ENCODE data around the gene PEX11A. TPM values are rescaled to one million over a fixed set of nuclear protein-coding genes. Genes with fewer than 3 reads are reported as not detected.
A peak's percentile ranks its signal among the peaks of the same experiment; 100 is the strongest.
"Not testable (repeated sequence)": the region's sequence is repeated elsewhere in the genome, so short reads cannot be mapped to it uniquely, and the experiment has no call there.

PEX11A gene, protein sequence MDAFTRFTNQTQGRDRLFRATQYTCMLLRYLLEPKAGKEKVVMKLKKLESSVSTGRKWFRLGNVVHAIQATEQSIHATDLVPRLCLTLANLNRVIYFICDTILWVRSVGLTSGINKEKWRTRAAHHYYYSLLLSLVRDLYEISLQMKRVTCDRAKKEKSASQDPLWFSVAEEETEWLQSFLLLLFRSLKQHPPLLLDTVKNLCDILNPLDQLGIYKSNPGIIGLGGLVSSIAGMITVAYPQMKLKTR
- 5.8 and 8.8 TPM in 2 replicates for total RNA-seq (2014; rRNA removed; shearing (Covaris generic))

DNA sequence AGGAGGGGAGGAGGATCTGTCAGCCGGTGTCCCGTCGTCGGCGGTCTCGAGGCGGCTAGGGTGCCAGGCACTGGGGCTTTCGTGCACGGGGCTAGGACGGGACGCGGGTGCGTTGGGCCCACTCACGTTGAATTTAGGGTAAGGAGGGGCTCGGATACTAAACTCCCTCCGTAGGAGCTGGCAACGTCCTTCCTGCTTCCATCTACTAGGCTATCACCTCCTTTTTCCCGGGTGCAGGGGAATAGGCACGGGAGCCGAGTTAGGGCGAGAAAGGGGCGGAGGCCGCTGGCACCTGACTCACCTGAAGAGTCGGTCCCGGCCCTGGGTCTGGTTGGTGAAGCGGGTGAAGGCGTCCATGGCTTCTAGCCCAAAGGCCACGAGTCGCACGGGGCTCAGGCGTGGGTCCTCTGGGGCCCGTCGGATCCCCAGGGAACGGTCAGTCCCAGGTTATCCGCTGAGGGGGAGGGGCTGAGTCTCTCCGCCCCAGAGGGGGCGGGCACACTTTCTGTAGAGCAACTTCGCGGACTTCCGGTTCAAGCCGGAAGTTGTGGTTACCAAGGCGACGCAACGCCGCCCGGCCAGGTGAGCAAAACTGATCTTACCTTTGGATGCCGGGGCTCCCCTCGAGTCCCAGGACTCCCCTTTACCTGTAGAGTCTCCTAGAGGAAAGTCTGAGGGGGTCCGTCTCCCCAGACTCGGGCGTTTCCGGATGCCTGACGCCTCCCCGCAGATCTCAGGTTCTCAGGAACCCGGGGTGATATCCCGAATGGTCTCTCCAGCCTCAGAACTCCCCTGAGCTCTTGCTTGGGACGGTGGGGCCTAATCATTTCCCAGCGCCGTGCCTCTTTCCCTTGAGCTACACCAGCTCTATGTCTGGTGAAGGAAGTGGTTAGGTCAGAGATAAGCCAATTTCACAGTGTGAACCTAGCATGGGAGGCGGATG, at the start of gene PEX11A, which contains the start of gene WDR93:
Gene PEX11A, minus strand, starts transcription at position 479 of the 943 bp plus-strand sequence. Its CDS starts 122 bp downstream, at position 357.
Gene WDR93, plus strand, starts transcription at position 536 of the 943 bp plus-strand sequence. CDS start 10,936 bp downstream, outside the sequence.
- peak; percentile 97 for DNase-seq (ENCODE audit: low spot score)

DNA sequence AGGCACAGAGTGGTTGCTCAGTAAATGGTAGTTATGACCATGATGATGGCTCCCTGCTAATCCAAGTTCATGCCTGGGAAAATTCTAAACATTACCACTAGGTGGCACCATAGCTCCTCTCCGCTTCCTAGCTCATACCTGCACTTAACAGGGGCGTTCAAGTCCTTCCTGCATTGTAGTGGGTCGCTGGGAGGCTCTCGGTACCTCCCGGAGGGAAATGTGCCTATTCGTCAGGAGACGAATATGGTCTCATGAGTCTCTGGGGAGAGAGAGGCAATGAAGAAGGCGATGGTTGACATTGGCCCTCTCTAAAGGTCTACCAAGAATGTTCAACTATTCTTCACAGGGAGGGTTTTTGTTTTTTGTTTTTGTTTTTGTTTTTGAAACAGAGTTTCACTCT, 49.6 kb upstream of the PEX11A start:
- DNase-seq (ENCODE audit: low spot score) = peak; percentile 93

DNA sequence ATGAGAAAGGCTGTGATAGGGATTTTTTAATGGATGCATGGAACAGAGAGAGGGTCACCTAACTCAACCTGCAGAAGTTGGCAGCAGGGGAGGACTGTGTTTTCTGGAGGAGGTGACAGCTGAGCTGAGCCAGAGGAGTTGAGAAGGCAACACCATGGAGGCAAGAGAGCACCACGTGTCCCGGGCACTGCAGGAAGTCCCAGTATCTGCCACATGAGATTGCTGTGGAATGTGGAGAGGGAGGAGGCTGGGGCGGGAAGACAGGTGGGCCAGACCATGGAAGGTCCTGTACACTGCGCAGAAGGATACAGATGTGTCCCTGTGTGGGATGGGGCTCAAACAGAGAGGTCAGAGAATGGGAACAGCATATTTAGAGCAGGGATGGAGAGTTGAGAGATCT, 45.2 kb upstream of the PEX11A start:
- no peak for DNase-seq (ENCODE audit: low spot score)

DNA sequence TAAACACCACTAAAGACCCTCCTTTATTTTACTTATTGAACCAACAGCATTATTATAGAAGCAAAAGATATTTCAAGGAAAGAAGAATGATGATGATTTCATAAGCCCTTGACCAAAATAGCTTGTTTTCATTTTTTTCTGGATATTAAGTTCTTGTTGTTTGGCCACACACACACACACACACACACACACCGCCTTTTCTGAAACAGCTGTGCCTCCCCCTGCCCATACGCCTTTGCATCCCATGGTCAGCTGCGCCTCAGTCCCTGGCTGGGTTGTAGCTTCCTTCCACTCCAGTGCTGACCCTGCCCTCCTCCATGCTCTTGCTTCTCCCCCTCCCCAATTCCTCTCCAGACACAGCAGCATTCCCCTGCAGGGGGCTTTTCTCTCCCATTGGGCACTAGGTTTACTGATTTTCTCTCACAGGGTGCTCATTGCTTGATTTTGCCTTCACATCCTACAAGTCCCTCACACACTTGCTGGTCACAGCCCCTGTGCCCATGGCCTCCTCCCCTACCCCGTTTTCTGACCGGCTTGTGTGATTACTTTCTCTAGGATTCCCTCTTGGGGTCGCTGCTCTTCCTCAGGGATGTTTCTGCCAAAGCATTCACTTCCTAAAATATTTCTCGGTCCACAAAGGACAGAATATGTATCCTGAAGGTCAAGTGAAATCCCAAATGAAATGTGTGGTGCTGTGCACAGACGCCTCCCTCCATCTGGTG, 42.1 kb upstream of the PEX11A start:
- DNase-seq (ENCODE audit: low spot score) = no peak

DNA sequence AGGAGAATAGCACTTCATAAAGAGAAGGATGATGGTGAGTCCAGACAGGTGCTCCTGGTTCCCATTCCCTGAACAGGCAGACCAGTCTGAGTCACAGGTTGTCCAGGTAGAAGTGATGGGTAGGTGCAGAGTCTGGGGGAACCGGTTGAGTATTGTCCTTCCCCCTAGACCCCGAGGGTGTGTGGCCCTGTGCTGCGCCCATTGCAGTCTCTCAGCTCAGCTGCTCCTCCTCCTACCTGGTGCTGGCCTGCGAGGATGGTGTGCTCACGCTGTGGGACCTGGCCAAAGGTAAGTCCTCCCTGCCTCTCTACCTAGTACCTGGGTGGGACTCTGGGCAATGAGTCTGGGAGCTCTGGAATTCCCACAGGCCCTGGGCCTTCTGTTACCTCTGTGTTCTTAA, 40.7 kb upstream of the PEX11A start:
- DNase-seq (ENCODE audit: low spot score) = no peak

DNA sequence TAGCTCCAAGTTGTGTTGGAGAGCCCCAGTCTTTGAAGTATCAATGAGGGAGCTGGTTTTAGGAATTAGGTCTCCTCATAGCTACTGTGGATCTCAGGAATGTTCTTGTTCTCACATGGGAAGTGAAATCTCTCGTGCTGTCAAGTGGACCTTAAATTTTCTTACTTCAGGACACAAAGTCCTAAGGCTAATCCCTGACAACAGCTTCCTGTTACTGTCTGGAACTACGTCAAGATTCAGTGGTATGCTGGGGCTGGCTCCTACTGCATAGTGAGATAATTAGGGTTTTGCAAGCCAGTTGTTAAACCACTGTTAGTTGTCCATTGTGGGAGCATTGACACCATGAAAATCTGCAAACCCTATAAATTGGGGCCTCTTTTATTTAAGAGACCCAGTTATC, 37.7 kb upstream of the PEX11A start:
- DNase-seq (ENCODE audit: low spot score) = no peak

DNA sequence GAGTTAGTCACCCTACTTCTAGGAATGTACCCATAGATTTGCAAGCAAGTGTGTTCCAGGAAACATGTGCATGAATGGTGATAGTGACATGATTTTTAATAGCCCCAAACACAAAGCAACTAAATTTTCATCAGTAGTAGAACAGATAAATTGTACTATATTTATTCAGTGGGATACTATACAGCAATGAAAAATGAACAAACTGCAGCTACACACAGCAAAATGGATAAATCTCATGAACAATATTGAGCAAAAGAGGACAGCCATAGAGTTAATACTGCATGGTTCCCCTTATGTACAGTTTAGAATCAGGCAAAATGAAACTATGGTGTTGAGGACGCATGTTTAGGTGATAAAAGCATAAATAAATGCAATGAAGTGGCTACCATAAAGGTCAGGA, 34.5 kb upstream of the PEX11A start:
- DNase-seq (ENCODE audit: low spot score) = no peak

DNA sequence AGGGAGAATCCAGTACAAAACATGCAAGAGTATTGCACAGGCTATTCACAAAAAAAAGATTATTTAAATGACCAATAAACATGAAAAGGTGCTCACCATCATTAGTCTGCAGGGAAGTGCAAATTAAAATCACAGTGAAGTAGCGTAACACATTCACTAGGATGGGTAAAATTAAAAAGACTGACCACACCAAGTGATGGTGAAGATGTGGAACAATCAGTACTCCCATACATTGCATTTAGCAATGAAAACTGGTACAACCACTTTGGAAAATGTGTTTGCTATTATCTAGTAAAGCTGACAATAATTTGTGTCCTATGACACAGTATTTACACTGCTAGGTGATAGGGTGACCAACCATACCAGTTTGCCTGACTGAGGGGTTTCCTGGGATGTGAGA, 34.1 kb upstream of the PEX11A start:
- no peak for DNase-seq (ENCODE audit: low spot score)

DNA sequence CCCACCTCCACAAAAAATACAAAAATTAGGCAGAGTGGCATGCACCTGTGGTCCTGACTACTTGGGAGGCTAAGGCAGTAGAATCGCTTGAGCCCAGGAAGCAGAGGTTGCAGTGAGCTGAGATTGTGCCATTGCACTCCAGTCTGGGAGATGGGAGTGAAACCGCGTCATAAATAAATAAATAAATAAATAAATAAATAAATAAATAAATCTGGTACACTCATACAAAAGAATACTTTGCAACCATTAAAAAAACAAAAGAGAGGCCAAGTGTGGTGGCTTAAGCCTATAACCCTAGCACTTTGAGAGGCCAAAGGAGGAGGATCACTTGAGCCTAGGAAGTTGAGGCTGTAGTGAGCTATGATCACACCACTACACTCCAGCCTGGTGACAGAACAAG, 32.5 kb upstream of the PEX11A start:
- no peak for DNase-seq (ENCODE audit: low spot score)

DNA sequence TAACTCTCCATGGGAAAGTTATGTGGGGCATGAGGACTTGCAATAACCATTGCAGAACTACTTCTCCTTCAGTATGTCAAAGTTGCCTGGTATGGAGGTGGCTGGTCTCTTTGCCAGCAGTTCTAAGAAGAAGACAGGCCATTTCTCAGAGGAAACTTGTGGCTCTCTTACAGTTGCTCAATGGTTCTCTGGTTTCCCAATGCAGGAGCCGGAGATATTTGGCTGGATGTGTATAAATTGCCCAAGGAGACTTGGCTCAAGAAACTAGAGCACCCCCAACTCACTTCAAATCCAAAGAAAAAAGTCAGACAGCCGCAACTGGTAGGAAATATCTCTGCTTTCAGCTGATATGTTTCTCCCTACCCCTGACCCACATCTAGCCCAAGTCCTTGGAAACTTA, 24.2 kb upstream of the PEX11A start:
- no peak for DNase-seq (ENCODE audit: low spot score)

DNA sequence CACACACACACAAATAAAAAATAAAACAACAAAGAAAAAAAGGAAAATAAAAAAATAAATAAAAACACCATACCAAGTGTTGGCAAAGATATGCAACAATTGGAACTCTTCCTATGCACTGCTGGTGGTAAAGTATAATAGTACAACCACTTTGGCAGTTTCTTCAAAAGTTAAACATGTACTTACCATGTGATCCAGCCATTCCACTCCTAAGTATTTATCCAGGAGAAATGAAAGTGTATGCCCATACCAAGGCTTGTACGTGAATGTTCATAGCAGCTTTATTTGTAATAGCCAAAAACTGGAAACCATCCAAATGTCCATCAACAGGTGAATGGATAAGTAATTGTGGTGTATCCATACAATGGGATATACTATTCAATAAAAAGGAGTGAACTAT, 17.0 kb upstream of the PEX11A start:
- no peak for DNase-seq (ENCODE audit: low spot score)

DNA sequence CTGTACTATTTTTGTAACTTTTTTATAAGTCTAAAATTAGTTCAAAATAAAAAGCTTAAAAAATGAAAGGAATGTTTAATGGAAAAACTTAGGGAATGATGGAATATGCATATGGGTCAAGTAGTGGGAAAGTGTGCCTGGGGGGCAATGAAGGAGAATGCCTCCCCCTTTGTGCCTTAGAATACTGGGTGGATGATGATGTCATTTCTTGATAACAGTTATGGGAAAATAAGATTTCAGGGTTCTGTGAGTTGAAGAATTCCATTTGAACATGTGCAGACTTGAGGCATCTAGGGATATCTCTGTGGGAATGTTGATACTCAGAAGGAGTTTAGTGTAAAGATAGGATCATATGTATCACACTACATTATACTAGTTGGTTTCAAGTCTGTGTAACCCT, 13.9 kb upstream of the PEX11A start:
- DNase-seq (ENCODE audit: low spot score) = no peak

DNA sequence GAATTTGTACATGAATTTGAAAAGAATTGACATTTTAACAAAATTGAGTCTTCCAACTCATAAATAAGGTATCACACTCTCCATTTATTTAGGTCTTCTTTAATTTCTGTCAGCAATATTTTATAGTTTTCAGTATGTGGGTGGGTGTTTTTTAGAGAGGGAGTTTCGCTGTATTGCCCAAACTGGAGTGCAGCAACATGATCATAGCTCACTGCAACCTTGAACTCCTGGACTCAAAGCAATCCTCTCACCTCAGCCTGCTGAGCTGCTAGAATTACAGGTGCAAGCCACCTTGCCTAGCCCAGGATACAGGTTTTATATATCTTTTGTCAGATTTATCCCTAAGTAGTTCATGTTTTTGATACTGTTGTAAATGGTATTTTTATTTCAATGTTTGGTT, 4.6 kb upstream of the PEX11A start:
- DNase-seq (ENCODE audit: low spot score) = no peak

DNA sequence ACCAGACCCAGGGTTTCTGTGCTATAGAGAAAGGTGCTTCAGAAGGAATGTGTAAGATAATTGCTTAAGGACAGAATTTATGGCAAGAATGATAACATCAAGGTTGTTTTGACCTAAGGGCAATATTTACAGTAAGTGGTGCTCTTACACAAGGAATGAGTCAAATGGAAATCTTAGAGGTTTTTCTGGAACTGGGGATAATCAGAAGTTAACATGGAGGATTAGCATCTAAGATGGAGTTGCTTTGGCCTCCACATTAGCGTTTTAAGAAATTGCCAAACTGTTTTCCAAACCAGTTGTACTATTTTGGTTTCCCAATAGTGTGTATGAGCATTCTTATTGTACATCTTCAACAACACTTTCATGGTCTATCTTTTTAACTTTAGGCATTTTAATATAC, 3.1 kb upstream of the PEX11A start:
- no peak for DNase-seq (ENCODE audit: low spot score)

DNA sequence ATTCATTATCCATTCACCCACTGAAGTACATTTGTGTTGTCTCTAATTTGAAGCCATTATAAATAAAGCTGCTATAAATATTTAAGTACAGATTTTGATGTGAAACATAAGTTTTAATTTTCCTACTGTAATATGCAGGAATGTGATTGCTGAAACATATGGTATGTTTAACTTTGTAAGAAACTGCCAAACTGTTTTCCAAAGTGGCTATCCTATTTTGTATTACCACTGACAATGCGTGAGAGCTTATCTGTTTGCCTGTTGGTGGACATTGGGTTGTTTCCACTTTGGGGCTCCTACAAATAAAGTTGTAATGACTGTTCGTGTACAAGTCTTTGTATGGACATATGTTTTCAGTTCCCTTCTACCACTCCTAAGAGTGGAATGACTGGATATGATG, 2.5 kb upstream of the PEX11A start:
- DNase-seq (ENCODE audit: low spot score) = no peak

DNA sequence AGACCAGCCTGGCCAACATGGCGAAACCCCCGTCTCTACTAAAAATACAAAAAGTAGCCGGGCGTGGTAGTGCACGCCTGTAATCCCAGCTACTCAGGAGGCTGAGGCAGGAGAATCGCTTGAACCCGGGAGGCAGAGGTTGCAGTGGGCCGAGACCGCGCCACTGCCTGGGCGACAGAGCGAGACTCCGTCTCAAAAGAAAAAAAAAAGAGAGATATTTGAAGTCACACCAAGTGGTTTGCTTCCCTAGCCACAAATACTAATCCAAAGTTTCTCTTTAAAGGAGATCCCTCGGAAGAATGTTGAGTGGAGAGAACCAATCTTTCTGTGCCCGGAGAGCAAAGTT, 651 bp downstream of the PEX11A start:
- not testable (repeated sequence) for DNase-seq (ENCODE audit: low spot score)

DNA sequence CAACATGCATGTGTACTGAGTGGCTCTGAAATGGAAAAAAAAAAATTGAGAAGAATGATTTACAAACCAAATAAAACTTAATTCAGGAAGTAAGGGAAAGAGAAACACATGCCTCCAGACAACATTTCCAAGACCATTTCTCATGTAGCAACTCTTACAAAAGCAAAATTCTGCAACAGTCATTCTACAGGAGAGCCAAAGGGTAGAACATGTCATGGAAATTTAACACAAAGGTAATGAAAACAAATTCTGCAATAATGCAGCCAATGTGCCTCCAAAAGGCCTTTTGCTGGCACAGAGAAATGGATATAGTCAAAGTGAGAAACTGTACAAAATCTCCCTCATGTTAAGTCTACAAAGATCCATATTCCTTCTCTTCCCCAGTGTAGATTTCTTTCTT, 4.0 kb downstream of the PEX11A start:
- DNase-seq (ENCODE audit: low spot score) = no peak

DNA sequence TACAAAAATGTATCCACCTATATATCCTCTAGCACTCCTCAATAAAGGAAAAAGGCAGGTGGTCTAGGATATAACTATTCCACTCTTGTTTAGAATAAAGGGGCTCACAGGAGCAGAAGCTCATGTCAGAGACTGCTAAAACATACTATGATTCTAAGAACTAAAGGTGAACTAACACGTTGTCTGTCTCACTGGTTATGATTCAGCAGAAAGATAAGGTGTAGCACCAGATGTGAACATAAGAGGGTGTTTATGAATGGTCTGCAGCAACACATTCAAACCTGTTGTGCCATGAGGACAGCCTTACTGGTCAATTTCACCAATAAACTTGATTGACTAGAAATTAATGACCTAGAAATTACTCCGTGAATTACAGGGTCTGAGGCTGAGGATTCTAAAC, 4.6 kb downstream of the PEX11A start:
- peak; percentile 34 for DNase-seq (ENCODE audit: low spot score)

DNA sequence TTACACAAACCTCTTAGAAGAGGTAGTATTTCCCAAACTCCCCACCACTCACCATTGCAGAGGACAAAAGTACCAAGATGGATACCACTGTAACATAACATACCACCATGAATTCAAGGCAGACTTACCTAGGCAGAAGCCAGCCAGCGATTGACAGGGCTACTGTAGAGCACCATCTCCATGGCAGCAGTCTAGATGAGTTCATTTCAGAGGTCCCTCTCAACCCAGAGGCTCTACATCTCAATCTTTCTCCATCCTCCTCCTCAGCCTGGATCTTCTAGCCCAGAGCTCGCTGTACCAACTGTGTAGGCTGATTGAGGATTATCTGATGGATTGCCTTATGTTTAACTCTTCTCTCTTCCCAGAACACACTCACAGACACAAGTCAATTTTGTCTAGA, 9.4 kb downstream of the PEX11A start:
- DNase-seq (ENCODE audit: low spot score) = no peak

DNA sequence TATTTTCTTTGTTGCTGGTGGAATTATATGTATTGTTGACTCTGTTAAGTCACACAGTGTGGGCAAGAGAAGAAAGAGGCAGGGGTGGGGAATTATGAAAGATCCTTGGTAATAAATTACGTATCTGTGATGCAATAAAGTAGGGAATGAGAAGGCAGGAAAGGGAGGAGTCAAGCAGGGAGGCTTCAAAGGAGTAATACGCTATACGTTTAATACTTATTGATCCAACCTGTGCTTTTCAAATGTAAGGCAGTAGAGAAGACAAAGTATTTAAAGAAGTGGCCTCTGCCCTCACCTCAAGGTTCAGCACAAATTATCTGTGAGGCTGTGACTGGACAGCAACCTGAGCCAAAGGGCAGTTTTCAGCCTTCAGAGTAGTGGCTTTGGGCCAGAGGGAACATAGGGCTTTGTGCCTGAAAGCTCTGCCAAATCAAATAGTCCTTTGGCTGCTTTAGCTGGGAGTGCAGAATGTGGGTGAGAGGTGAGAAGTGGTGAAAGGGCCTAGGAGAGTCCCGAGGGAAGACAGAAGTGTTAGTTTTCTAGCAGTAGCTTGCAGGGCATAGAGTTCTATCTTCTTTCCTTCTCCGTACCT, 10.2 kb downstream of the PEX11A start:
- DNase-seq (ENCODE audit: low spot score) = peak; percentile 85

DNA sequence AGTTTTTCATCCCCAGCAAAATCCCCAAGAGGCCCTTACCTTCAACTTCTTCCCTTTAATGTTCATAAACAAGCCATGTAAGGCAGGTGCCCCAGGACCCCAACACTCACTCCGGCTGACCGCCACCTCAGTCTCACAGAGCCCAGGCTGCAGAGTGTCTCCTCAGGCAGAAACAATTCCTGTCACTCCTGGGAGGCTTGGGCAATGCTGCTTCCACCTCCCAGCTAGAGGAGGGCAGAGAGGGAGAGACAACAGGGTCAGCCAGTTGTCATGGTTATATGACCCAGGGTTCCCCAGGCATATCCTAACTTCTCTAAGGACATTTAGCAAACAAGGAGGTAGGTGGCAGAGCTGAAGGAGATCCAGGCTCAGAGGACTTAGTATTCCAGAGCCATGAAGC, 11.3 kb downstream of the PEX11A start, which contains the start of gene PLIN1:
Gene PLIN1, minus strand, starts transcription at position 156 of the 400 bp plus-strand sequence. CDS start 1,878 bp downstream, outside the sequence.
- no peak for DNase-seq (ENCODE audit: low spot score)

DNA sequence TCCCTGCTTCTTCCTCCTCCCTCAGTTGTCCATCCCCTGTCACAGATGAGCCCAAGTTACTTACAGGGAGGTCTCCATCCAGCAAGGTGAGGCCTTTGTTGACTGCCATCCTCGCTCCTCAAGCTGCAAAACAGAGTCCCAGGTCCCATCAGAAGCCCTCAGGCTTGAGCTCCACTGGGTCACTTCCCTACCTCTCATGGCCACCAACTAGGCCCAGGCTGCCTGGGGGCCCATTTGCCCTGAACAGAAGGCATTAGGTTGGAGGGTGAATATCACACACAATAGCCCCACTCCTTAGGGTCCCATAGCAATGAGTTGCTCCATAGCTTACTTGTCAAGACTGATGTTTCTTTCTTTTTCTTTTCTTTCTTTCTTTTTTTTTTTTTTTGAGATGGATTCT, 13.2 kb downstream of the PEX11A start:
- no peak for DNase-seq (ENCODE audit: low spot score)

Measured in HT-29 (cell line).